Measurements from ENCODE around the gene HABP2.

GRCh38 chr10:113523071-113523470 is 29.8 kb upstream of the HABP2 start:
- TF ChIP-seq POLR2A (IDR thresholded peaks at IDR 0.05) (no peak), CTCF (IDR thresholded peaks at IDR 0.05) (no peak), EP300 (IDR thresholded peaks at IDR 0.05) (no peak)

All from gastroesophageal sphincter (tissue), 3 donors.